Progenitor cell of endocrine pancreas (in vitro differentiated cells): ENCODE measurements around the gene GLCE. TPM values are rescaled to one million over a fixed set of nuclear protein-coding genes. Genes with fewer than 3 reads are reported as not detected.

ENCODE experiments used
- DNase-seq: peaks from one replicate; pipeline ENCODE4 v3.0.0; 2021; ENCODE audit warnings: low spot score; ENCODE audit not compliant: unreplicated experiment
- H3K27ac Mint-ChIP-seq: 2 replicates; pipeline ENCODE4 v1.8.0; 2021; ENCODE audit warnings: mild to moderate bottlenecking, moderate library complexity, mixed read lengths
- H3K27me3 Mint-ChIP-seq: 2 replicates; pipeline ENCODE4 v1.8.0; 2021; ENCODE audit warnings: mixed read lengths
- H3K36me3 Mint-ChIP-seq: 2 replicates; pipeline ENCODE4 v1.8.0; 2022; ENCODE audit warnings: mixed read lengths; ENCODE audit not compliant: insufficient read depth
- H3K4me1 Mint-ChIP-seq: 2 replicates; pipeline ENCODE4 v1.8.0; 2021; ENCODE audit warnings: low read depth, mixed read lengths
- H3K4me3 Mint-ChIP-seq: 2 replicates; pipeline ENCODE4 v1.8.0; 2021; ENCODE audit warnings: low read depth, mild to moderate bottlenecking, moderate library complexity, mixed read lengths
- H3K9me3 Mint-ChIP-seq: 2 replicates; pipeline ENCODE4 v1.8.0; 2021; ENCODE audit warnings: low read depth, mixed read lengths
- long read RNA-seq: library from polyadenylated mRNA; unstranded; transcript quantifications from one replicate; pipeline ENCODE4 v2.0.0, GENCODE V29; 2020
- total RNA-seq: library from RNA; stranded (reverse); gene quantifications from 2 replicates; pipeline ENCODE4 v1.2.1, GENCODE V29; 2021
- TF ChIP-seq, protein P1 (sequence below): fragments of 200-600 bp; sonication (generic); IDR thresholded peaks from one replicate; pipeline ENCODE4 v1.5.0; 2021; ENCODE audit warnings: antibody characterized with exemption, mild to moderate bottlenecking; ENCODE audit not compliant: unreplicated experiment

The GLCE gene
- 17.6 and 18.0 TPM in 2 replicates for total RNA-seq
- long read RNA-seq, full-length matches to known transcripts = 8 of 17 reads
- long read RNA-seq, partial matches to known transcripts = 0 of 17 reads
- long read RNA-seq, other reads (novel, unspliced or antisense) = 9 of 17 reads

DNA sequence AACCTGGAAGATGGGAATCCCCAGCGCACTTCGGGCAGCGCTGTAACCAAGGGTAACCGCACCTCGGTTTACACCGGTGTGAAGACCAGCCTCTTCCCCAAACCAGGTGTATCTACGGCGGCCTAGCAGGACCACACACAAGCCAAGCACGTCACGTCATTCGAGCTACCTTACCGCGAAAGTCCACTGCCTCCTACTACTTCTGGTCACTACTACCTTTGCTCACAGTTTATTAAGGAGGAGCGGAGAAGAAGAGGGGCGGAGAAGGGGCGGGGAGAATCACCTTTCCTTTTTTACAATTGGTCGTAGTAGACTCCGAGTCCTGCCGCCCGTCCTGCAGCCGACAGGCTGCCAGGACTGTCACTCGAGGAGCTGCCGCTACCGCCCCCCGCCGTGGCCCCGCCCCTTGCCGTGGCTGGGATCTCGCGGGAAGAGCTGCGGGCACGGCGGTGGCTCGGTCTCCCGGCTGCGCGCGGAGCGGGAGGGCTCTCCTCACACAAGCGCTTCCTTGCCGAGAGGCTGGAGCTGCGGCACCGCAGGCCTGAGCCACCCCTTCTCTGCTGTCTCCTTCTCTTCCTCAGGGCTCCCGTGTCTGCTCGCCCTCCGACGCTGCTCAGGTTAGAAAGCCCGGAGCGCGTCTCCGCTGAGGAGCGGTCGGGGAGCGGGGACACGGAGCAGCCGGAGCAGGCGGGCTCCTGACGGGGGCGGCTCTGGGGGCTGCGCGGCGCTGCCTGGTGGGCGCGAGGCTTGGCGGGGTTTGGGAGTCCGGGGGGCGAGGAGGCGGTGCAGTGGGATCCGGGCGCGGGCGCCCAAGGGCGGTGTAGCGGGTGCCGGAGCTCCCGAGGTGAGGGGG is at the start of gene GLCE:
Gene GLCE (plus strand): TSS at position 495 of the 853 bp plus-strand sequence. CDS start 95,172 bp downstream, outside the sequence.
- no peaks in the 10 kb centered on the region for H3K36me3 Mint-ChIP-seq
- peak within 1 kb of the TSS; percentile 96 for H3K27ac Mint-ChIP-seq
- H3K4me3 Mint-ChIP-seq = peak within 1 kb of the TSS; percentile 97
- peak; percentile 97 for DNase-seq
- H3K27me3 Mint-ChIP-seq = peaks cover 4% of the 10 kb centered on the region
- peaks cover 25% of the 10 kb centered on the region for H3K4me1 Mint-ChIP-seq
- no peaks in the 10 kb centered on the region for H3K9me3 Mint-ChIP-seq
- TF ChIP-seq, protein P1, sequence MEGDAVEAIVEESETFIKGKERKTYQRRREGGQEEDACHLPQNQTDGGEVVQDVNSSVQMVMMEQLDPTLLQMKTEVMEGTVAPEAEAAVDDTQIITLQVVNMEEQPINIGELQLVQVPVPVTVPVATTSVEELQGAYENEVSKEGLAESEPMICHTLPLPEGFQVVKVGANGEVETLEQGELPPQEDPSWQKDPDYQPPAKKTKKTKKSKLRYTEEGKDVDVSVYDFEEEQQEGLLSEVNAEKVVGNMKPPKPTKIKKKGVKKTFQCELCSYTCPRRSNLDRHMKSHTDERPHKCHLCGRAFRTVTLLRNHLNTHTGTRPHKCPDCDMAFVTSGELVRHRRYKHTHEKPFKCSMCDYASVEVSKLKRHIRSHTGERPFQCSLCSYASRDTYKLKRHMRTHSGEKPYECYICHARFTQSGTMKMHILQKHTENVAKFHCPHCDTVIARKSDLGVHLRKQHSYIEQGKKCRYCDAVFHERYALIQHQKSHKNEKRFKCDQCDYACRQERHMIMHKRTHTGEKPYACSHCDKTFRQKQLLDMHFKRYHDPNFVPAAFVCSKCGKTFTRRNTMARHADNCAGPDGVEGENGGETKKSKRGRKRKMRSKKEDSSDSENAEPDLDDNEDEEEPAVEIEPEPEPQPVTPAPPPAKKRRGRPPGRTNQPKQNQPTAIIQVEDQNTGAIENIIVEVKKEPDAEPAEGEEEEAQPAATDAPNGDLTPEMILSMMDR = no peak

GRCh38 chr15:69114331-69114928 is 46.0 kb upstream of the GLCE start:
- H3K4me1 Mint-ChIP-seq = peaks cover 3% of the 10 kb centered on the region
- no peaks in the 10 kb centered on the region for H3K36me3 Mint-ChIP-seq
- TF ChIP-seq, protein P1 = no peak
- no peak overlapping the region for H3K27ac Mint-ChIP-seq
- DNase-seq = no peak
- H3K4me3 Mint-ChIP-seq = no peak overlapping the region
- H3K9me3 Mint-ChIP-seq = no peaks in the 10 kb centered on the region
- H3K27me3 Mint-ChIP-seq = peaks cover 68% of the 10 kb centered on the region

GRCh38 chr15:69115031-69115430 is 45.4 kb upstream of the GLCE start:
- TF ChIP-seq, protein P1 = no peak

DNA sequence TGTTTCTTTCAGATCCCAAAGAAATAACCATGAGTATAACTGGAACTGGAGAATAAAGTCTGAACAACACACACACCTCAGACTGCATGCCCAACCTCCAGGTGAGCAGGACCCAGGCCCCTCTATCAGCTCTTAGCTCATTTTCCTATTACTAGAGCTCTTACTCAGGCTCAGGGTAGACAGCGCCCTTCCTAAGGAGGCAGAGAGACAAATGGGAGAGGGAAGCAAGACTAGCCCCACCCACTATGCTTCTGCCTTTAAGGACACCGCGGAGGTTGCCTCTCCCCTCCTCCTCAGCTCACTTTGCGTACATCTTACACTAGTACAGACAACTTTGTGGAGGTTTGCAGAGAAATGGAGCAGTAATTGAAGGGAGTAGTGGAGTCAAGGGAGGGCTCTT is 44.0 kb upstream of the GLCE start:
- no peak overlapping the region for H3K4me3 Mint-ChIP-seq
- H3K36me3 Mint-ChIP-seq = no peaks in the 10 kb centered on the region
- peaks cover 72% of the 10 kb centered on the region for H3K27me3 Mint-ChIP-seq
- H3K27ac Mint-ChIP-seq = no peak overlapping the region
- TF ChIP-seq, protein P1 = no peak
- DNase-seq = no peak
- H3K4me1 Mint-ChIP-seq = peaks cover 3% of the 10 kb centered on the region
- no peaks in the 10 kb centered on the region for H3K9me3 Mint-ChIP-seq

More at GRCh38 chr15:69115031-69115430, 45.4 kb upstream of the GLCE start:
- H3K9me3 Mint-ChIP-seq = no peaks in the 10 kb centered on the region
- H3K36me3 Mint-ChIP-seq = no peaks in the 10 kb centered on the region
- H3K27me3 Mint-ChIP-seq = peaks cover 71% of the 10 kb centered on the region
- H3K4me3 Mint-ChIP-seq = no peak overlapping the region
- H3K27ac Mint-ChIP-seq = no peak overlapping the region
- DNase-seq = no peak
- peaks cover 3% of the 10 kb centered on the region for H3K4me1 Mint-ChIP-seq

- H3K36me3 Mint-ChIP-seq = no peaks in the 10 kb centered on the region
- no peaks in the 10 kb centered on the region for H3K9me3 Mint-ChIP-seq
- H3K27me3 Mint-ChIP-seq = peaks cover 72% of the 10 kb centered on the region
- no peak overlapping the region for H3K4me3 Mint-ChIP-seq
- H3K4me1 Mint-ChIP-seq = peaks cover 2% of the 10 kb centered on the region
- H3K27ac Mint-ChIP-seq = no peak overlapping the region
- DNase-seq = no peak
- TF ChIP-seq, protein P1 = no peak
Measured at GRCh38 chr15:69117431-69117871, 43.0 kb upstream of the GLCE start.
